Glutamatergic neuron (in vitro differentiated cells): ENCODE data around the gene SAA1. TPM values are rescaled to one million over a fixed set of nuclear protein-coding genes. Genes with fewer than 3 reads are reported as not detected.

ENCODE experiments used
- DNase-seq: peaks from one replicate; pipeline ENCODE4 v3.0.0; 2022
- H3K27ac Mint-ChIP-seq: one replicate; pipeline ENCODE4 v1.8.0; 2020; ENCODE audit warnings: mild to moderate bottlenecking, mixed read lengths, inconsistent platforms; ENCODE audit not compliant: unreplicated experiment
- H3K27me3 Mint-ChIP-seq: one replicate; pipeline ENCODE4 v1.8.0; 2020; ENCODE audit warnings: mild to moderate bottlenecking, moderate library complexity, mixed read lengths, inconsistent platforms; ENCODE audit not compliant: unreplicated experiment
- H3K36me3 Mint-ChIP-seq: one replicate; pipeline ENCODE4 v1.8.0; 2020; ENCODE audit warnings: mild to moderate bottlenecking, mixed read lengths, inconsistent platforms; ENCODE audit not compliant: unreplicated experiment
- H3K4me1 Mint-ChIP-seq: one replicate; pipeline ENCODE4 v1.8.0; 2020; ENCODE audit warnings: mild to moderate bottlenecking, low read depth, mixed read lengths, inconsistent platforms; ENCODE audit not compliant: unreplicated experiment
- H3K4me3 Mint-ChIP-seq: one replicate; pipeline ENCODE4 v1.8.0; 2020; ENCODE audit warnings: mild to moderate bottlenecking, mixed read lengths, inconsistent platforms; ENCODE audit not compliant: unreplicated experiment
- H3K9me3 Mint-ChIP-seq: one replicate; pipeline ENCODE4 v1.8.0; 2020; ENCODE audit warnings: mild to moderate bottlenecking, moderate library complexity, mixed read lengths, inconsistent platforms; ENCODE audit not compliant: unreplicated experiment
- total RNA-seq: library from RNA; stranded (reverse); fragmentation: NEBNext Ultra II Directional; extraction: Animal tissue kit (Norgen Biotek cat#: 25700); gene quantifications from one replicate; pipeline ENCODE4 v1.2.1, GENCODE V29; 2021; ENCODE audit not compliant: unreplicated experiment
- TF ChIP-seq, protein P1 (sequence below): fragments of 200-600 bp; sonication (generic); IDR thresholded peaks from one replicate; pipeline ENCODE4 v1.5.0; 2021; ENCODE audit not compliant: partially characterized antibody, unreplicated experiment

Gene SAA1
- total RNA-seq, 1 donor from 2014 or later: not detected

DNA sequence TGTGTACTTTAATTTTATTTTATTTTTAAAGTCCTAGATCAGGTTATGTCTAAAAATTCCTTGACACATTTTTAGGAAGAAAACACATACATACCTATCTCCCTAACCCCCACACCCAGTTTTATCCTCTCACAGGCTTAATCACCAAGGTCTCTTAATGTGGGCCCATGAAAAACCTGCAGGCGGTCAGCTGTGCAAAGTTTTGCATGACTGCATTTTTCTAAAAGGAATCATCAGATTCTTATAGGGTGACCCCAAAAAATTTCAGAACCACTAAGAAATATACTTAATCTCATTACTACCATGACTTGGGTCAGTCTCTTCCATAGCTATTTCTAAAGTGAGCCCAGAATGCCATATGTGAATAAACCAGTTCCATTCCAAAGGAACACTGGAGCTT, 19.8 kb downstream of the SAA1 start:
- H3K27ac Mint-ChIP-seq: no peak overlapping the region
- TF ChIP-seq, protein P1, sequence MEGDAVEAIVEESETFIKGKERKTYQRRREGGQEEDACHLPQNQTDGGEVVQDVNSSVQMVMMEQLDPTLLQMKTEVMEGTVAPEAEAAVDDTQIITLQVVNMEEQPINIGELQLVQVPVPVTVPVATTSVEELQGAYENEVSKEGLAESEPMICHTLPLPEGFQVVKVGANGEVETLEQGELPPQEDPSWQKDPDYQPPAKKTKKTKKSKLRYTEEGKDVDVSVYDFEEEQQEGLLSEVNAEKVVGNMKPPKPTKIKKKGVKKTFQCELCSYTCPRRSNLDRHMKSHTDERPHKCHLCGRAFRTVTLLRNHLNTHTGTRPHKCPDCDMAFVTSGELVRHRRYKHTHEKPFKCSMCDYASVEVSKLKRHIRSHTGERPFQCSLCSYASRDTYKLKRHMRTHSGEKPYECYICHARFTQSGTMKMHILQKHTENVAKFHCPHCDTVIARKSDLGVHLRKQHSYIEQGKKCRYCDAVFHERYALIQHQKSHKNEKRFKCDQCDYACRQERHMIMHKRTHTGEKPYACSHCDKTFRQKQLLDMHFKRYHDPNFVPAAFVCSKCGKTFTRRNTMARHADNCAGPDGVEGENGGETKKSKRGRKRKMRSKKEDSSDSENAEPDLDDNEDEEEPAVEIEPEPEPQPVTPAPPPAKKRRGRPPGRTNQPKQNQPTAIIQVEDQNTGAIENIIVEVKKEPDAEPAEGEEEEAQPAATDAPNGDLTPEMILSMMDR: no peak
- H3K36me3 Mint-ChIP-seq: no peaks in the 10 kb centered on the region
- no peak overlapping the region for H3K4me3 Mint-ChIP-seq
- DNase-seq: no peak
- no peaks in the 10 kb centered on the region for H3K4me1 Mint-ChIP-seq
- H3K9me3 Mint-ChIP-seq: no peaks in the 10 kb centered on the region
- H3K27me3 Mint-ChIP-seq: no peaks in the 10 kb centered on the region

DNA sequence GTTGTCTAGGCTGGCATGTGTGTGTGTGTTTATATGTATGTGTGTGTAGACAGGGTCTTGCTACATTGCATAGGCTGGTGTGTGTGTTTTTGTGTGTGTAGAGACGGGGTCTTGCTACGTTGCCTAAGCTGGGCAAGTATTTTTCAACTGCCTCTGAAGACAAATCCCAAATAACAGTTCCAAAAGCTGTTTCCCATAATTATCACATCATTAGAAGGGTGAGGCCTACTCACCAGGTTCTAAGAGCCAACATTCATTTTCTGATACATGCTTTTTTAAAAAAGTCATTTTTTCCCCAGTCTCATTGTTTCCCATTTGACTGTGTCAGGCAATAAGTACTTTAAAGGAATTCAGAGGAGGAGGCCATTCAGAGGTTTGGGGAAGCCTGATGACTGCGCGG, 22.8 kb downstream of the SAA1 start:
- no peak overlapping the region for H3K4me3 Mint-ChIP-seq
- no peak overlapping the region for H3K27ac Mint-ChIP-seq
- no peaks in the 10 kb centered on the region for H3K4me1 Mint-ChIP-seq
- H3K36me3 Mint-ChIP-seq: no peaks in the 10 kb centered on the region
- DNase-seq: no peak
- no peaks in the 10 kb centered on the region for H3K27me3 Mint-ChIP-seq
- no peaks in the 10 kb centered on the region for H3K9me3 Mint-ChIP-seq
- TF ChIP-seq, protein P1: no peak

DNA sequence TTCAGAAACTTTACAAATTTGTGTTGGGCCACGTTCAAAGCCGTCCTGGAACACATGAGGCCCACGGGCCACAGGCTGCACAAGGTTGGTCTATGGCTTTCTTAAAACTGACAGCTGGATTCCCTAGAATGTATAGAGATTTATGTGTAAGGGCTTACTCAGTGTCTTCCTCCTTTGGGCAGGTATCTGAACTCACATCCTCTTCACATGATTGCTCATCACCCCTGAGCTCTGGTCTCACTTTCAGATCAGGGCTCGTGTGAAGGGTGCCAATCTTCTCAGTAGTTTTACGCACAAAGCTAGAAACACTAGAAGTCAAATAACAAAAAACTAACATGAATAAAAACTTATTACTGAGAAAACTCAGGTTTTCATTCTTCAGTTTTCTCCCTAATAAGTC, 28.8 kb downstream of the SAA1 start:
- DNase-seq: no peak
- Mint-ChIP-seq H3K4me1 (no peaks in the 10 kb centered on the region), H3K36me3 (no peaks in the 10 kb centered on the region), H3K27ac (no peak overlapping the region), H3K27me3 (no peaks in the 10 kb centered on the region), H3K4me3 (no peak overlapping the region), H3K9me3 (no peaks in the 10 kb centered on the region)
- TF ChIP-seq, protein P1: no peak

DNA sequence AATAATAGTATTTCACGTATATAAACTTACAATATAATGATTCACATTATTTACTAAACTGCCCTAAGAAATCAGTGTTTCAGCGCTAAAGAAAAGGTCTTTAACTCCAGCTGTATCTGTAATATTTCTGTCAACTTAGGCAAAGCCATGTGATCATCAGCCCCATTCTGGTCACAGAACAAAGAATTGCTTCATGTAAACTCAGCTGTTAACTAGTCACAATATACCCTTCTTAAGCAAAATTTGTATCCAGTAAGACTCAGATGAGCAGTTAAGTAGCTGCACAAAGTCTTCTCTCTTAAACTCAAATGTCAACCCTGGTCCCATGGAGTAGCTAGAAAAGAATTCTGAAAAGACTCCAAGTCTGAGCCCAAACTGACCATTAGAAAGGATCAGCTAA, 29.3 kb downstream of the SAA1 start:
- Mint-ChIP-seq H3K4me1 (no peaks in the 10 kb centered on the region), H3K27ac (no peak overlapping the region), H3K9me3 (no peaks in the 10 kb centered on the region), H3K27me3 (no peaks in the 10 kb centered on the region), H3K4me3 (no peak overlapping the region), H3K36me3 (no peaks in the 10 kb centered on the region)
- TF ChIP-seq, protein P1: no peak
- no peak for DNase-seq

DNA sequence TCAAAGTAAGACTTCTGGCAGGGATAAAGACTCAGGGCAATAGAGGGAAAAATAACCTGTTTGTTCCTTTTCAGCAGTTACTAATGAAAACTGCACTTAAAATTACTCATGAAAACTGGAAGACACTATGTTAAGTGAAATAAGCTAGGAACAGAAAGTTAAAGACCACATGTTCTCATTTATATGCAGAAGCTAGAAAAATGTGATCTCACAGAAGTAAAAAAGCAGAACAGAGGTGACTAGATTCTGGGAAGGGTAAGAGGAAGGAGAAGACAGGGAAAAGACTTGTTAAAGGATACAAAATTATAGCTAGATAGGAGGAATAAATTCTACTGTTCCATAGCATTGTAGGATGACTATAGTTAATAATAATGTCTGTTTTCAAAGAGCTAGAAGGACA, 33.7 kb downstream of the SAA1 start:
- TF ChIP-seq, protein P1: no peak
- H3K27ac Mint-ChIP-seq: no peak overlapping the region
- H3K4me1 Mint-ChIP-seq: no peaks in the 10 kb centered on the region
- DNase-seq: no peak
- H3K27me3 Mint-ChIP-seq: no peaks in the 10 kb centered on the region
- no peak overlapping the region for H3K4me3 Mint-ChIP-seq
- no peaks in the 10 kb centered on the region for H3K36me3 Mint-ChIP-seq
- no peaks in the 10 kb centered on the region for H3K9me3 Mint-ChIP-seq
